ENCODE measurements around the gene DENND2A.
"Not testable (repeated sequence)": the region's sequence is repeated elsewhere in the genome, so short reads cannot be mapped to it uniquely, and the experiment has no call there.

The DENND2A gene

DNA sequence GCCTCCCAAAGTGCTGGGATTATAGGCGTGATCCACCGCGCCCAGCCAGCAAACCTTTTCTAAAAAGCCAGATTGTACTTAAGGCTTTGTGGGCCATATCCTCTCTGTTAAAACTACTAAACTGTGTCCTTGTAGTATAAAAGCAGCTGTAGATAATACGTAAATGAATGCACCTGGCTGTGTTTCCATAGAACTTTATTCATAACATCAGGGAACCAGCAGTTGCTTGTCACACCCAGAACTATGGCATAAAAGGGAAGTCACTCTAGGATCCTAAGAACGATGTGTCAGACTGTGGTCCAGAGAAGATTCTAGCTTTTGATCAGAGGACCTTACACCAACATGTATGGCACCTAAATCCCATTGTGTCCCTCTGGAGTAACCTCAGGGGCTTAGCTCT, 63.0 kb downstream of the DENND2A start:
- no peak for TF ChIP-seq CTCF (IDR thresholded peaks at IDR 0.05; ENCODE audit: low read depth, low read length)
- TF ChIP-seq POLR2A (IDR thresholded peaks at IDR 0.05; ENCODE audit: extremely low read depth, insufficient read length) = no peak
- TF ChIP-seq, protein P1, sequence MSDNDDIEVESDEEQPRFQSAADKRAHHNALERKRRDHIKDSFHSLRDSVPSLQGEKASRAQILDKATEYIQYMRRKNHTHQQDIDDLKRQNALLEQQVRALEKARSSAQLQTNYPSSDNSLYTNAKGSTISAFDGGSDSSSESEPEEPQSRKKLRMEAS (IDR thresholded peaks at IDR 0.05; ENCODE audit: low read depth, low read length) = no peak
- TF ChIP-seq MYC (IDR thresholded peaks at IDR 0.05; ENCODE audit: low read depth, low read length) = no peak
- no peak overlapping the region for H3K4me3 ChIP-seq (ENCODE audit: low read depth, low read length)
- no peak for DNase-seq (ENCODE audit: low read depth)

DNA sequence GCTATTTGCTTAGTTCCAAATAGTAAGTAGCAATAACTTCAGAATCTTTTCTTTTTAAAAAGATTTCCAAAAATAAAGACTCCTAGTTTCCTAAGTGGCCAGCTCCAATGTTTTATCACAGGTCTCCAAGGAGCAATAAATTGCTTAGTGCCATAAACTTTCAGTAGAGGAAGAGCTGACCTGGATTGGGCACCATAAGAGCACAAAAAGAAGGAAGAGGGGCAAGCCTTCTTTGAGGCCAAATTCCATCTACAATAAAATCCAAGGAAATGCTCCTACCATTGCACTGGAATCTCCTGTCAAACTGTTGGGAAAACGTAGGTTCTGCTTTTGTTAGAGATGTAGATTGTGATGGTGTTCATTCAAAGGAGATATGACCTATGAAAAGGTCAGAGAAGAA, 64.0 kb downstream of the DENND2A start:
- TF ChIP-seq POLR2A (IDR thresholded peaks at IDR 0.05; ENCODE audit: extremely low read depth, insufficient read length) (no peak), MYC (IDR thresholded peaks at IDR 0.05; ENCODE audit: low read depth, low read length) (no peak), CTCF (IDR thresholded peaks at IDR 0.05; ENCODE audit: low read depth, low read length) (no peak)
- TF ChIP-seq, protein P1 (IDR thresholded peaks at IDR 0.05; ENCODE audit: low read depth, low read length) = no peak
- no peak for DNase-seq (ENCODE audit: low read depth)
- H3K4me3 ChIP-seq (ENCODE audit: low read depth, low read length) = no peak overlapping the region

DNA sequence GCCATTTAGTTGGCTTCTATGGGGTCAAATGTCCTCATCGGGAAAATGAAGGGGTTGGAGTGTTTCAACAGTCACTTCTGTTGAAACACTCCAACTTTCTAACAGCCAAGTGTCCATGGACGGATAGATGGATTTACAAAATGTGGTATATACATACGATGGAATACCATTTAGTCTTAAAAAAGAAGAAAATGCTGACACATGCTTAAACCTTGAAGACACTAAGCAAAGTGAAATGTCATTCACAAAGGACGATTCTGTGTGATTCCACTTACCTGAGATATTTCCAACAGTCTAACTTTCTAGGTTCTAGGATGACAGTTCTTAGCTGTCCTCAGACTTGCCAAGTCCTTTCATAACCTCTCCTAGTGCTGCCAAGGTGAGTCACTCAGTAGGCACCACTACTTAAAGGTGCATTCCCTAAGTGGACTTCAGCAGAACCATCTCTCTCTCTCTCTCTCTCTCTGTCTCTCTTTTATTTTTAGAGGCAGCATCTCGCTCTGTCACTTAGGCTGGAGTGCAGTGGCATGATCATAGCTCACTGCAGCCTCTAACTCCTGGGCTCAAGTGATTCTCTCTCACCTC, 69.0 kb downstream of the DENND2A start:
- no peak overlapping the region for H3K4me3 ChIP-seq (ENCODE audit: low read depth, low read length)
- no peak for DNase-seq (ENCODE audit: low read depth)
- no peak for TF ChIP-seq CTCF (IDR thresholded peaks at IDR 0.05; ENCODE audit: low read depth, low read length)
- no peak for TF ChIP-seq POLR2A (IDR thresholded peaks at IDR 0.05; ENCODE audit: extremely low read depth, insufficient read length)
- TF ChIP-seq, protein P1 (IDR thresholded peaks at IDR 0.05; ENCODE audit: low read depth, low read length) = no peak
- no peak for TF ChIP-seq MYC (IDR thresholded peaks at IDR 0.05; ENCODE audit: low read depth, low read length)

GRCh38 chr7:140570120-140570519, 70.5 kb downstream of the DENND2A start:
- TF ChIP-seq MYC (IDR thresholded peaks at IDR 0.05; ENCODE audit: low read depth, low read length) (no peak), POLR2A (IDR thresholded peaks at IDR 0.05; ENCODE audit: extremely low read depth, insufficient read length) (no peak), CTCF (IDR thresholded peaks at IDR 0.05; ENCODE audit: low read depth, low read length) (no peak)
- TF ChIP-seq, protein P1 (IDR thresholded peaks at IDR 0.05; ENCODE audit: low read depth, low read length) = no peak
- no peak for DNase-seq (ENCODE audit: low read depth)
- no peak overlapping the region for H3K4me3 ChIP-seq (ENCODE audit: low read depth, low read length)

GRCh38 chr7:140568021-140568813, 72.4 kb downstream of the DENND2A start:
- DNase-seq (ENCODE audit: low read depth) = no peak
- H3K4me3 ChIP-seq (ENCODE audit: low read depth, low read length) = no peak overlapping the region
- TF ChIP-seq MYC (IDR thresholded peaks at IDR 0.05; ENCODE audit: low read depth, low read length) = no peak

DNA sequence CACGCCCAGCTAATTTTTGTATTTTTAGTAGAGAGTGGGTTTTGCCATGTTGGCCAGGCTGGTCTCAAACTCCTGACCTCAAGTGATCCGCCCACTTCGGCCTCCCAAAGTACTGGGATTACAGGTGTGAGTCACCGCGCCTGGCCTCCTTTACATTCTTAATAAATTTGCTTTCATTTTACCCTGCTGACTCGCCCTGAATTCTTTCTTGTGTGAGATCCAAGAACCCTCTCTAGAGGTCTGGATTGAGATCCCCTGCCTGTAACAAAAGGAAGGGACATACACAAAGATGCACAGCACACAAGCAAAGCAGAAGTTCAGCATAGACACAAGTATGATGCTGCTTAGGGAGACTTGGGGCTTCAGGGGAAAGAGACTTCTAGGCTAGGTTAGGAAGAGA, 74.4 kb downstream of the DENND2A start:
- not testable (repeated sequence) for H3K4me3 ChIP-seq (ENCODE audit: low read depth, low read length); DNase-seq (ENCODE audit: low read depth)

GRCh38 chr7:140565761-140566160, 74.9 kb downstream of the DENND2A start:
- not testable (repeated sequence) for DNase-seq (ENCODE audit: low read depth); H3K4me3 ChIP-seq (ENCODE audit: low read depth, low read length)

Data from NB4 (cell line).